HepG2 (cell line): ENCODE measurements around the gene SIDT1. TPM values are rescaled to one million over a fixed set of nuclear protein-coding genes. Genes with fewer than 3 reads are reported as not detected.

Experiments
- ATAC-seq: fragments of 200-7000 bp; cut with Tn5 transposase; 3 replicates; pipeline ENCODE4 v1.9.1; 2020; ENCODE audit warnings: mild to moderate bottlenecking, moderate library complexity
- BruUV-seq: library from RNA; stranded (reverse); fragments of 400-500 nt; replicated peaks from 2 replicates; lab custom pipeline; 2021; lab: Mats Ljungman, UMichigan
- CTCF ChIA-PET: fragments of 300-600 bp; formaldehyde crosslinking; extraction: SDS; loops from one replicate; lab custom pipeline; 2021; ENCODE audit warnings: low total read pairs, inconsistent platforms, low intra/inter-chr PET ratio; lab: Yijun Ruan, JAX
- POLR2A ChIA-PET: fragments of 350-600 bp; sonication (Branson Sonifier 250); formaldehyde crosslinking; loops from one replicate; lab custom pipeline; 2020; ENCODE audit warnings: antibody characterized with exemption, inconsistent platforms; lab: Yijun Ruan, JAX
- DNase-seq: peaks from one replicate; pipeline ENCODE4 v3.0.0-alpha.2; 2015; ENCODE audit warnings: low spot score
- FAIRE-seq: peaks from 3 replicates; lab custom pipeline; 2011; peaks lifted over from hg19 to GRCh38; lab: Jason Lieb, UNC
- H2AFZ ChIP-seq: one replicate; pipeline ENCODE4 v1.6.1; 2011; ENCODE audit warnings: low read length, inconsistent platforms
- H3K27ac ChIP-seq: fragments of 300-600 bp; 3 replicates; pipeline ENCODE4 v1.8.0; 2011; ENCODE audit warnings: mixed run types, mild to moderate bottlenecking, mixed read lengths, low read length, inconsistent platforms; ENCODE audit not compliant: insufficient read depth; ENCODE audit errors: extremely low read length
- H3K27me3 ChIP-seq, 2 experiments: fragments of 200-600 bp in 1 of 2; 2 replicates in 1 of 2; 3 replicates in 1 of 2; pipeline versions ENCODE4 v1.6.0 to v1.8.0; 2011; ENCODE audit warnings: low read length in 2 of 2, mild to moderate bottlenecking in 2 of 2, moderate library complexity in 2 of 2, inconsistent platforms in 1 of 2; ENCODE audit not compliant: insufficient read depth in 2 of 2, control insufficient read depth in 1 of 2
- H3K36me3 ChIP-seq, 2 experiments: fragments of 200-600 bp in 1 of 2; replicated peaks in 1 of 2; 2 replicates in 1 of 2; 3 replicates in 1 of 2; pipeline versions ENCODE4 v1.5.1 to v1.8.0; 2011; ENCODE audit warnings: low read length in 2 of 2, inconsistent platforms in 1 of 2; ENCODE audit not compliant: insufficient read depth in 2 of 2, control insufficient read depth in 1 of 2
- H3K4me1 ChIP-seq: 2 replicates; pipeline ENCODE4 v1.5.1; 2012; ENCODE audit warnings: low read length, inconsistent platforms; ENCODE audit not compliant: insufficient read depth
- H3K4me2 ChIP-seq: 2 replicates; pipeline ENCODE4 v1.6.0; 2011; ENCODE audit warnings: low read depth, low read length, inconsistent platforms
- H3K4me3 ChIP-seq, 3 experiments: fragments of 200-600 bp in 1 of 3; sonication (generic), shearing (Covaris generic) in 1 of 3; replicated peaks in 1 of 3; 2 replicates each; pipeline ENCODE4 v1.5.1; 2011 to 2016; ENCODE audit warnings: low read length in 3 of 3, inconsistent platforms in 2 of 3, low read depth in 2 of 3, mild to moderate bottlenecking in 2 of 3, control low read depth in 1 of 3, mixed read lengths in 1 of 3; ENCODE audit not compliant: insufficient read depth in 1 of 3
- H3K79me2 ChIP-seq: one replicate; pipeline ENCODE4 v1.6.1; 2011; ENCODE audit warnings: low read length, inconsistent platforms; ENCODE audit not compliant: insufficient read depth
- H3K9ac ChIP-seq: 2 replicates; pipeline ENCODE4 v1.6.0; 2011; ENCODE audit warnings: mild to moderate bottlenecking, low read depth, low read length, inconsistent platforms; ENCODE audit not compliant: insufficient read depth
- H3K9me3 ChIP-seq: 2 replicates; pipeline ENCODE4 v1.5.1; 2012; ENCODE audit warnings: mild to moderate bottlenecking, low read length
- H4K20me1 ChIP-seq: 2 replicates; pipeline ENCODE4 v1.6.0; 2011; ENCODE audit warnings: inconsistent platforms, mild to moderate bottlenecking, low read length, moderate library complexity; ENCODE audit not compliant: insufficient read depth
- ATF7 ChIP-seq, 2 experiments: fragments of 450-650 bp in 1 of 2; sonication (generic) in 1 of 2; formaldehyde crosslinking in 1 of 2; IDR thresholded peaks; 2 replicates each; pipeline versions ENCODE4 v1.4.0 to v1.6.1; 2016 to 2020; ENCODE audit warnings: antibody characterized with exemption in 1 of 2, mild to moderate bottlenecking in 1 of 2, missing genetic modification reagents in 1 of 2
- CEBPB ChIP-seq: IDR thresholded peaks from 2 replicates; pipeline ENCODE4 v1.6.1; 2011; ENCODE audit warnings: low read depth, low read length, improper control_type of control experiment, borderline replicate concordance
- CREB1 ChIP-seq, 2 experiments: fragments of 450-650 bp in 1 of 2; IDR thresholded peaks; 2 replicates each; pipeline ENCODE4 v1.6.1; 2016 to 2017; ENCODE audit warnings: control low read depth in 1 of 2, mild to moderate bottlenecking in 1 of 2, missing compliant biosample characterization in 1 of 2, missing genetic modification characterization in 1 of 2
- ZFP90 ChIP-seq: sonication (generic); formaldehyde crosslinking; IDR thresholded peaks from 2 replicates; pipeline ENCODE4 v1.8.0; 2022; ENCODE audit warnings: missing genetic modification reagents, mild to moderate bottlenecking, inconsistent platforms, borderline replicate concordance
- WGBS: methylation state at CpG from one replicate; pipeline ENCODE4 v1.1.6; 2017; ENCODE audit warnings: low lambda C conversion rate; 5-methylcytosine and 5-hydroxymethylcytosine counted together
- in situ Hi-C: cut with HindIII; loops from 2 replicates; pipeline ENCODE4 v1.10.0; 2017; ENCODE audit warnings: low pct_unique_long_range_greater_than_20kb; ENCODE audit not compliant: extremely low pct_ligation_motif_present
- intact Hi-C: fragments of 100-400 bp; cut with micrococcal nuclease; formaldehyde crosslinking; loops from one replicate; pipeline ENCODE4 v1.10.0; 2022; ENCODE audit not compliant: unreplicated experiment
- polyA plus RNA-seq, 8 experiments: library from polyadenylated mRNA; depleted of rRNA in 3 of 8; stranded (reverse) in 7 of 8; unstranded in 1 of 8; fragments of >200 nt; fragmentation: Illumina TruSeq in 4 of 8; extraction: Trizol in 4 of 8; gene quantifications; 2 replicates each; pipeline versions ENCODE4 v1.2.1 to v1.2.3, GENCODE V29; 2011 to 2016; ENCODE audit warnings: low read depth in 4 of 8, missing spikeins in 1 of 8, mixed read lengths in 1 of 8; ENCODE audit not compliant: insufficient read depth in 1 of 8
- total RNA-seq, 5 experiments: library from RNA; depleted of rRNA; stranded (reverse); fragments of >200 nt; fragmentation: Illumina TruSeq; extraction: Trizol; gene quantifications; 2 replicates each; pipeline ENCODE4 v1.2.3, GENCODE V29; 2016; ENCODE audit warnings: low read depth in 1 of 5
- TF ChIP-seq, protein P1 (sequence below): sonication (generic); formaldehyde crosslinking; IDR thresholded peaks from 2 replicates; pipeline ENCODE4 v1.4.0; 2020; ENCODE audit warnings: missing genetic modification reagents

SIDT1 gene
- total and polyA plus RNA-seq, 2 of the 13 experiments (the other 11 are each of a cell fraction or from before 2014, with no cell fraction given): 0.07 TPM

DNA sequence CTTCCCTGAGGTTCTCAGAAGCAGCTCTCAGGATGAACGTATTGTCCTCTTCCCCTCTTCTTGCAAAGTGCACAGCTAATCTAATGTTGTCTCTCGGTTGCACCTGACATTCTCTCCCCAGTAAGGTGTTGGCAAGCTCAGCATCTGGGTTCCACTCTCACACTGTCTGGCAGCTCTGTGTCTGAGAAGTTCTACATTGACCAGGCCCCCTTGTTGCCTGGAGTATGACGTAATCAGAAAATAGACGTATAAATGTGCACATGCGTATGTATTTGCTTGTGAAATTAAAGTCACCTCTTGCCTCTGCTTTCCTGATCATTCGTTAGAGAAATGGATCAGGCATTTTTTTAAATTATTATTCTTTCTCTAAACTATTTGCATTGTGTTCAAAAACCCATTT, 96.4 kb downstream of the SIDT1 start:
- no peak overlapping the region for H3K27ac ChIP-seq
- H3K4me2 ChIP-seq: peak overlapping the region; percentile 20; the same call in 1 of the 2 replicates
- no peak for FAIRE-seq
- intact Hi-C loops (loop anchor here (5.0 to 10.0 kb wide), 2 partner anchors 51 to 494 kb away; no protein-coding TSS in a partner anchor), in situ Hi-C loops (loop anchor here (10.0 kb wide), 1 partner anchor 134 kb away; no protein-coding TSS in a partner anchor)
- H3K9me3 ChIP-seq: no peaks in the 10 kb centered on the region
- 40% methylated on average over 6 of the region's 6 CpGs for WGBS
- H3K4me3 ChIP-seq: no peak overlapping the region
- no peaks in the 10 kb centered on the region for H3K79me2 ChIP-seq
- no peak for DNase-seq
- TF ChIP-seq, protein P1, sequence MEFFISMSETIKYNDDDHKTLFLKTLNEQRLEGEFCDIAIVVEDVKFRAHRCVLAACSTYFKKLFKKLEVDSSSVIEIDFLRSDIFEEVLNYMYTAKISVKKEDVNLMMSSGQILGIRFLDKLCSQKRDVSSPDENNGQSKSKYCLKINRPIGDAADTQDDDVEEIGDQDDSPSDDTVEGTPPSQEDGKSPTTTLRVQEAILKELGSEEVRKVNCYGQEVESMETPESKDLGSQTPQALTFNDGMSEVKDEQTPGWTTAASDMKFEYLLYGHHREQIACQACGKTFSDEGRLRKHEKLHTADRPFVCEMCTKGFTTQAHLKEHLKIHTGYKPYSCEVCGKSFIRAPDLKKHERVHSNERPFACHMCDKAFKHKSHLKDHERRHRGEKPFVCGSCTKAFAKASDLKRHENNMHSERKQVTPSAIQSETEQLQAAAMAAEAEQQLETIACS: no peak
- TF ChIP-seq CREB1 (IDR thresholded peaks at IDR 0.05): 0 out of 2 replicates have a peak, but pooled peaks have one; percentile 14
- TF ChIP-seq CREB1 (CRISPR knock-in tag; IDR thresholded peaks at IDR 0.05): no peak
- TF ChIP-seq ATF7 (IDR thresholded peaks at IDR 0.05): peak; percentile 80
- TF ChIP-seq ATF7 (CRISPR knock-in tag; IDR thresholded peaks at IDR 0.05): no peak
- no peak for TF ChIP-seq ZFP90 (CRISPR knock-in tag)
- peak; percentile 60; the same call in 1 of the 2 replicates for TF ChIP-seq CEBPB
- no peaks in the 10 kb centered on the region for H4K20me1 ChIP-seq
- ATAC-seq: no peak
- POLR2A ChIA-PET: interaction anchor here (1.0 kb wide), 1 partner anchor 34 kb away, joined by 5 read pairs; no protein-coding TSS in a partner anchor
- 0 out of 5 replicates have a peak, but pooled peaks cover 0 to 9% of the 10 kb centered on the region in 2 experiments for H3K27me3 ChIP-seq
- peaks cover 60% of the 10 kb centered on the region for H3K4me1 ChIP-seq
- H2AFZ ChIP-seq: no peak overlapping the region
- BruUV-seq: no TSS peak
- no peak overlapping the region for H3K9ac ChIP-seq
- CTCF ChIA-PET: no interaction called here
- H3K36me3 ChIP-seq: no peaks in the 10 kb centered on the region
